ENCODE data around the gene MAST2. TPM values are rescaled to one million over a fixed set of nuclear protein-coding genes. Genes with fewer than 3 reads are reported as not detected.

MAST2 gene
- total RNA-seq, 6 experiments from 2014 or later, result 27.8 to 40.7 (median 29.7) TPM

DNA sequence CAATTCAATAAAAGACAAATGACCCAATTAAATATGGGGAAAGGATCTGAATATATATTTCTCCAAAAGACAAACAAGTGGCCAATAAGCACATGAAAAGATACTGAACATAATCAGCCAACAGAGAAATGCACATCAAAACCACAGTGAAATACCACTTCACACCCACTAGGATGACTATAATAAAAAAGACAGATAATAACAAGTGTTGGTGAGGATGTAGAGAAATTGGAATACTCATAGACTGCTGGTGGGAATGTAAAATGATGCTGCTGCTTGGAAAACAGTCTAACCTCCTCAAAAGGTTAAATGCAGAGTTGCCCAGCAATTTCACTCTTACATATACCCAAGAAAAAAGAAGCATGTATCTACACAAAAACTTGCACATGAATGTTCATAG lies 280.2 kb downstream of the MAST2 start:
- DNase-seq, result no peak
- Mint-ChIP-seq H3K36me3 (ENCODE audit: low read depth) (no peaks in the 10 kb centered on the region), H3K9me3 (no peaks in the 10 kb centered on the region), H3K27me3 (ENCODE audit: insufficient read depth) (peaks cover 2% of the 10 kb centered on the region), H3K4me1 (ENCODE audit: low read depth) (peaks cover 19% of the 10 kb centered on the region), H3K4me3 (no peak overlapping the region), H3K27ac (no peak overlapping the region)
- TF ChIP-seq, protein P1, sequence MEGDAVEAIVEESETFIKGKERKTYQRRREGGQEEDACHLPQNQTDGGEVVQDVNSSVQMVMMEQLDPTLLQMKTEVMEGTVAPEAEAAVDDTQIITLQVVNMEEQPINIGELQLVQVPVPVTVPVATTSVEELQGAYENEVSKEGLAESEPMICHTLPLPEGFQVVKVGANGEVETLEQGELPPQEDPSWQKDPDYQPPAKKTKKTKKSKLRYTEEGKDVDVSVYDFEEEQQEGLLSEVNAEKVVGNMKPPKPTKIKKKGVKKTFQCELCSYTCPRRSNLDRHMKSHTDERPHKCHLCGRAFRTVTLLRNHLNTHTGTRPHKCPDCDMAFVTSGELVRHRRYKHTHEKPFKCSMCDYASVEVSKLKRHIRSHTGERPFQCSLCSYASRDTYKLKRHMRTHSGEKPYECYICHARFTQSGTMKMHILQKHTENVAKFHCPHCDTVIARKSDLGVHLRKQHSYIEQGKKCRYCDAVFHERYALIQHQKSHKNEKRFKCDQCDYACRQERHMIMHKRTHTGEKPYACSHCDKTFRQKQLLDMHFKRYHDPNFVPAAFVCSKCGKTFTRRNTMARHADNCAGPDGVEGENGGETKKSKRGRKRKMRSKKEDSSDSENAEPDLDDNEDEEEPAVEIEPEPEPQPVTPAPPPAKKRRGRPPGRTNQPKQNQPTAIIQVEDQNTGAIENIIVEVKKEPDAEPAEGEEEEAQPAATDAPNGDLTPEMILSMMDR (IDR thresholded peaks at IDR 0.05), result no peak; the same call in 1 of the 2 replicates

DNA sequence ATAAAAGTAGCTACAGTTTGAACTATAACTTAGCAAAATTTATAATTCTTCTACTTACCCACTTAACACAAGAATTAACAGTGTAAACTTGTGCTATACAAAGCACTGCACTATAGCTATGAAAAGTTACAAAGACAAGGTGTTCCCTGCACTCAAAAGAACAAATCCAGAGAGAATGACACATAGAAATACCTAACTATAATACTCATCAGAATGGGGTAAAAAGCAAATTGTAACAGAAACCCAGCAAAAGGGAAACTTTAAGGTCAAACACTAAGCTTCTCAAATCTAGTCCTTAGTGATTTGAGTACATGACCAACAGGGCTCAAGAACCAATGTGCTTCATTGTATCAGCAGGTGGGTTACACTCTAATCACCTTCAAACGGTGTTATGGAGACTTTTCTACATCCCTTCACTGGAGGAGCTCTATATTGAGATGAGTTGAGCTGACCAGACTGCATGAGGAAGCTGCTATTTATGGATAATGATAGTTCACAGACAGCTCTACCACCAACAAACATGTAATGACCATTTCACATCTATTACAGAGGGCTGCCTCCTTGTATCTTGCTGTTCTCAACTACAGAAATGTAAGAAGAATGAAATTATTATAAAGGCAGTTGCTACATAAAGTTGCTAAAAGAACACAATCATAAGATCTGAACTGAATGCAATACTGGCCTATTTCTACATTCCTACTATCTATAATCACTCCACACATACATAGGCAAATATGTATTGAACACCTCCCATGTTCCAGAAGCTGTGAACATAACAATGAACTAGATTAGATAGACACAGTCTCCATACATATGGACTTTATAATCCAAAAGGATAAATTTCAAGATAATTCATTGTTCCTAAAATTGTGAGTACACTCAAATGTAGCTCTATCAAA lies 281.4 kb downstream of the MAST2 start:
- peak; percentile 3 for DNase-seq
- no peaks in the 10 kb centered on the region for H3K36me3 Mint-ChIP-seq (ENCODE audit: low read depth)
- H3K27me3 Mint-ChIP-seq (ENCODE audit: insufficient read depth), result no peaks in the 10 kb centered on the region; the same call in 1 of the 2 replicates
- H3K27ac Mint-ChIP-seq, result peak overlapping the region; percentile 32
- H3K4me3 Mint-ChIP-seq, result 0 out of 2 replicates have a peak overlapping the region, but pooled peaks have one; percentile 3
- H3K4me1 Mint-ChIP-seq (ENCODE audit: low read depth), result peaks cover 19% of the 10 kb centered on the region
- TF ChIP-seq, protein P1 (IDR thresholded peaks at IDR 0.05), result no peak
- no peaks in the 10 kb centered on the region for H3K9me3 Mint-ChIP-seq

Other genes starting within 250 kb of the MAST2 start
- gene NASP, start 219.6 kb upstream of the MAST2 start, total RNA-seq (2021; fragmentation: NEBNext Ultra II Directional; extraction: Animal tissue kit (Norgen Biotek cat#: 25700)), result 10 to 100 TPM; 41.6 to 77.7 (median 72.1) TPM
- under 1 TPM; 0.24 to 0.79 (median 0.31) TPM for gene CCDC17, start 179.6 kb upstream of the MAST2 start, total RNA-seq (2021; fragmentation: NEBNext Ultra II Directional; extraction: Animal tissue kit (Norgen Biotek cat#: 25700))
- gene GPBP1L1, start 117.1 kb upstream of the MAST2 start, total RNA-seq (2021; fragmentation: NEBNext Ultra II Directional; extraction: Animal tissue kit (Norgen Biotek cat#: 25700)), result 10 to 100 TPM; 66.5 to 76.7 (median 68.1) TPM
- gene TMEM69, start 115.4 kb upstream of the MAST2 start, total RNA-seq (2021; fragmentation: NEBNext Ultra II Directional; extraction: Animal tissue kit (Norgen Biotek cat#: 25700)), result 10 to 100 TPM; 18.5 to 27.5 (median 22.1) TPM
- gene IPP, start 53.0 kb upstream of the MAST2 start, total RNA-seq (2021; fragmentation: NEBNext Ultra II Directional; extraction: Animal tissue kit (Norgen Biotek cat#: 25700)), result 10 to 100 TPM; 15.7 to 22.0 (median 18.9) TPM

Measured in HFFc6 (cell line).